Measurements from ENCODE around the gene GDF10. TPM values are rescaled to one million over a fixed set of nuclear protein-coding genes. Genes with fewer than 3 reads are reported as not detected.

The GDF10 gene
- total RNA-seq, 4 donors from 2014 or later: 5.8 to 29.7 (median 10.8) TPM

GRCh38 chr10:47331954-47332353, 32.0 kb downstream of the GDF10 start:
- ATAC-seq: no peak
- peaks cover 0 to 10% (median 0%) of the 10 kb centered on the region in 3 donors for H3K4me1 ChIP-seq
- no peak overlapping the region for H3K27ac ChIP-seq
- H3K36me3 ChIP-seq: no peaks in the 10 kb centered on the region
- WGBS, 2 donors (ENCODE audit: low coverage in 1 of 2): 69 to 85% methylated on average over 3 to 5 of the region's 7 CpGs
- peaks cover 15% of the 10 kb centered on the region for H3K27me3 ChIP-seq
- TF ChIP-seq EP300 (IDR thresholded peaks at IDR 0.05): no peak
- no peak for TF ChIP-seq POLR2A (IDR thresholded peaks at IDR 0.05)
- no peak for TF ChIP-seq POLR2AphosphoS5 (IDR thresholded peaks at IDR 0.05)
- TF ChIP-seq CTCF (IDR thresholded peaks at IDR 0.05): no peak
- H3K4me3 ChIP-seq: no peak overlapping the region
- no peaks in the 10 kb centered on the region for H3K9me3 ChIP-seq

- Histone ChIP-seq H3K27me3 (peaks cover 15% of the 10 kb centered on the region), H3K36me3 (no peaks in the 10 kb centered on the region), H3K9me3 (no peaks in the 10 kb centered on the region), H3K27ac (no peak overlapping the region), H3K4me1 (peaks cover 0 to 11% (median 0%) of the 10 kb centered on the region in 3 donors), H3K4me3 (no peak overlapping the region)
- 100% methylated on average over 1 of the region's 3 CpGs; no CpG with 5 or more reads in 1 of the 2 donors for WGBS, 2 donors (ENCODE audit: low coverage in 1 of 2)
- no peak for ATAC-seq
- TF ChIP-seq POLR2AphosphoS5 (IDR thresholded peaks at IDR 0.05) (no peak), EP300 (IDR thresholded peaks at IDR 0.05) (no peak), CTCF (IDR thresholded peaks at IDR 0.05) (no peak), POLR2A (IDR thresholded peaks at IDR 0.05) (no peak)
Measured at GRCh38 chr10:47332371-47332770, 32.4 kb downstream of the GDF10 start.

- Histone ChIP-seq H3K9me3 (no peaks in the 10 kb centered on the region), H3K27me3 (peaks cover 15% of the 10 kb centered on the region), H3K4me1 (peaks cover 0 to 11% (median 0%) of the 10 kb centered on the region in 3 donors), H3K4me3 (no peak overlapping the region), H3K36me3 (no peaks in the 10 kb centered on the region), H3K27ac (no peak overlapping the region)
- no peak for ATAC-seq
- TF ChIP-seq EP300 (IDR thresholded peaks at IDR 0.05) (no peak), CTCF (IDR thresholded peaks at IDR 0.05) (no peak), POLR2AphosphoS5 (IDR thresholded peaks at IDR 0.05) (no peak), POLR2A (IDR thresholded peaks at IDR 0.05) (no peak)
- 64 to 100% methylated on average over 1 to 3 of the region's 3 CpGs for WGBS, 2 donors (ENCODE audit: low coverage in 1 of 2)
Measured at GRCh38 chr10:47332946-47333345, 32.9 kb downstream of the GDF10 start.

- Histone ChIP-seq H3K27ac (no peak overlapping the region), H3K36me3 (no peaks in the 10 kb centered on the region), H3K4me3 (no peak overlapping the region), H3K27me3 (peaks cover 15% of the 10 kb centered on the region), H3K4me1 (peaks cover 0 to 11% (median 0%) of the 10 kb centered on the region in 3 donors), H3K9me3 (no peaks in the 10 kb centered on the region)
- TF ChIP-seq POLR2AphosphoS5 (IDR thresholded peaks at IDR 0.05) (no peak), POLR2A (IDR thresholded peaks at IDR 0.05) (no peak), EP300 (IDR thresholded peaks at IDR 0.05) (no peak), CTCF (IDR thresholded peaks at IDR 0.05) (no peak)
- 90 to 92% methylated on average over 6 of the region's 6 CpGs for WGBS, 2 donors (ENCODE audit: low coverage in 1 of 2)
- ATAC-seq: no peak
Measured at GRCh38 chr10:47333532-47333931, 33.5 kb downstream of the GDF10 start.

GRCh38 chr10:47334466-47335295, 34.7 kb downstream of the GDF10 start:
- Histone ChIP-seq H3K9me3 (no peaks in the 10 kb centered on the region), H3K36me3 (no peaks in the 10 kb centered on the region), H3K27ac (no peak overlapping the region), H3K27me3 (peaks cover 19% of the 10 kb centered on the region), H3K4me3 (no peak overlapping the region), H3K4me1 (peaks cover 0 to 11% (median 0%) of the 10 kb centered on the region in 3 donors)
- WGBS, 2 donors (ENCODE audit: low coverage in 1 of 2): 74 to 87% methylated on average over 4 to 6 of the region's 8 CpGs
- no peak for ATAC-seq
- TF ChIP-seq EP300 (IDR thresholded peaks at IDR 0.05) (no peak), POLR2AphosphoS5 (IDR thresholded peaks at IDR 0.05) (no peak), POLR2A (IDR thresholded peaks at IDR 0.05) (no peak), CTCF (IDR thresholded peaks at IDR 0.05) (no peak)
